LNCAP (cell line): ENCODE results near the gene LCE3B.

ENCODE experiments used
- TF ChIP-seq, protein P1 (sequence below): fragments of 450-650 bp; IDR thresholded peaks from 2 replicates; pipeline ENCODE4 v1.5.1; 2017; ENCODE audit warnings: mild to moderate bottlenecking

The LCE3B gene

DNA sequence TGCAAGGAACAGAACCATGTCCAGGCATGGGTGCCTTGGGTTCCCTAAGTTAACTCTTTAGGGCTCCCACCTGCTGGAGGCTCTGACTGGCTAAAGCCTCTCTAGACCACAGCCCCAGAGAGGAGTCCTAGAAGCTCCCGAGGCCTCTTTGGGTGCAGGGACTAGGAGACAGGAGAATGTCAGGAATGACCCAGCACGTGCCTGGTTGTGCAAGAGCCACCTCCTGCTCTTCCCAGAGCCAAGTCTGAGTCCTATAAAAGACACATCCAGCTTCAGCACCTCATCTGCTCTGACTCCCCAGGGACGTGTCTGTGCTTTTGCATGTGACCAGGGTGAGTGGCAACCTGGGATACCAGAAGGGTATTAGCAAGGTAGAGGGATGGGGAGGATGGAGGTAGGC is 49.5 kb downstream of the LCE3B start, which contains the start of gene LCE2D:
Gene LCE2D (plus strand): TSS at position 283 of the 400 bp plus-strand sequence. CDS start 726 bp downstream, outside the sequence.
- TF ChIP-seq, protein P1, sequence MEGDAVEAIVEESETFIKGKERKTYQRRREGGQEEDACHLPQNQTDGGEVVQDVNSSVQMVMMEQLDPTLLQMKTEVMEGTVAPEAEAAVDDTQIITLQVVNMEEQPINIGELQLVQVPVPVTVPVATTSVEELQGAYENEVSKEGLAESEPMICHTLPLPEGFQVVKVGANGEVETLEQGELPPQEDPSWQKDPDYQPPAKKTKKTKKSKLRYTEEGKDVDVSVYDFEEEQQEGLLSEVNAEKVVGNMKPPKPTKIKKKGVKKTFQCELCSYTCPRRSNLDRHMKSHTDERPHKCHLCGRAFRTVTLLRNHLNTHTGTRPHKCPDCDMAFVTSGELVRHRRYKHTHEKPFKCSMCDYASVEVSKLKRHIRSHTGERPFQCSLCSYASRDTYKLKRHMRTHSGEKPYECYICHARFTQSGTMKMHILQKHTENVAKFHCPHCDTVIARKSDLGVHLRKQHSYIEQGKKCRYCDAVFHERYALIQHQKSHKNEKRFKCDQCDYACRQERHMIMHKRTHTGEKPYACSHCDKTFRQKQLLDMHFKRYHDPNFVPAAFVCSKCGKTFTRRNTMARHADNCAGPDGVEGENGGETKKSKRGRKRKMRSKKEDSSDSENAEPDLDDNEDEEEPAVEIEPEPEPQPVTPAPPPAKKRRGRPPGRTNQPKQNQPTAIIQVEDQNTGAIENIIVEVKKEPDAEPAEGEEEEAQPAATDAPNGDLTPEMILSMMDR = no peak
